CD4-positive, alpha-beta memory T cell (primary cell): ENCODE data around the gene TAAR2. TPM values are rescaled to one million over a fixed set of nuclear protein-coding genes. Genes with fewer than 3 reads are reported as not detected.
A peak's percentile ranks its signal among the peaks of the same experiment; 100 is the strongest.

ENCODE experiments used
- CTCF ChIA-PET: fragments of 350-600 bp; sonication (Branson Sonifier 250); formaldehyde crosslinking; loops from one replicate; lab custom pipeline; 2021; ENCODE audit warnings: inconsistent platforms; ENCODE audit not compliant: partially characterized antibody; lab: Charles Lee
- POLR2A ChIA-PET: fragments of 350-600 bp; sonication (Branson Sonifier 250); formaldehyde crosslinking; loops from one replicate; lab custom pipeline; 2021; ENCODE audit not compliant: partially characterized antibody; lab: Charles Lee
- DNase-seq, 5 donors: peaks; one replicate each; pipeline versions ENCODE4 v3.0.0 to v3.0.0-alpha.2; 2020 to 2022; ENCODE audit warnings: mixed read lengths in 1 of 5
- H3K27ac ChIP-seq: one replicate; pipeline ENCODE4 v1.7.0; 2013; ENCODE audit warnings: low read depth, low read length
- H3K27me3 ChIP-seq: 2 replicates; pipeline ENCODE4 v1.7.0; 2013; ENCODE audit warnings: mild to moderate bottlenecking, low read length, moderate library complexity; ENCODE audit not compliant: insufficient read depth
- H3K36me3 ChIP-seq: 2 replicates; pipeline ENCODE4 v1.7.0; 2013; ENCODE audit warnings: mild to moderate bottlenecking, low read length, moderate library complexity; ENCODE audit not compliant: insufficient read depth
- H3K4me1 ChIP-seq: 2 replicates; pipeline ENCODE4 v1.7.0; 2013; ENCODE audit warnings: mild to moderate bottlenecking, low read length, moderate library complexity; ENCODE audit not compliant: insufficient read depth
- H3K4me3 ChIP-seq, 2 donors: one replicate each; pipeline ENCODE4 v1.7.0; 2013; ENCODE audit warnings: low read length in 2 of 2, mild to moderate bottlenecking in 1 of 2
- H3K9me3 ChIP-seq, 2 donors: one replicate each; pipeline ENCODE4 v1.7.0; 2013; ENCODE audit warnings: low read length in 2 of 2, control low read depth in 1 of 2; ENCODE audit not compliant: control insufficient read depth in 1 of 2
- H3K27ac Mint-ChIP-seq, 7 donors: one replicate each; pipeline ENCODE4 v1.8.0; 2020 to 2021; ENCODE audit warnings: mixed read lengths in 7 of 7, mild to moderate bottlenecking in 6 of 7, inconsistent platforms in 3 of 7, moderate library complexity in 3 of 7
- H3K27me3 Mint-ChIP-seq, 2 donors: one replicate each; pipeline ENCODE4 v1.8.0; 2020 to 2021; ENCODE audit warnings: mixed read lengths in 2 of 2
- H3K36me3 Mint-ChIP-seq, 2 donors: one replicate each; pipeline ENCODE4 v1.8.0; 2020 to 2021; ENCODE audit warnings: mixed read lengths in 2 of 2, inconsistent platforms in 1 of 2, mild to moderate bottlenecking in 1 of 2
- H3K4me1 Mint-ChIP-seq, 4 donors: one replicate each; pipeline ENCODE4 v1.8.0; 2020 to 2021; ENCODE audit warnings: mixed read lengths in 4 of 4, mild to moderate bottlenecking in 1 of 4
- H3K4me3 Mint-ChIP-seq, 8 donors: one replicate each; pipeline ENCODE4 v1.8.0; 2020 to 2021; ENCODE audit warnings: mixed read lengths in 8 of 8, mild to moderate bottlenecking in 7 of 8, moderate library complexity in 6 of 8, inconsistent platforms in 3 of 8
- H3K9me3 Mint-ChIP-seq, 8 donors: one replicate each; pipeline ENCODE4 v1.8.0; 2020 to 2021; ENCODE audit warnings: mixed read lengths in 8 of 8, mild to moderate bottlenecking in 5 of 8, inconsistent platforms in 3 of 8, moderate library complexity in 1 of 8
- intact Hi-C: fragments of 100-400 bp; cut with micrococcal nuclease; formaldehyde crosslinking; loops from one replicate; pipeline ENCODE4 v1.15.1; 2023
- polyA plus RNA-seq, 2 donors: library from polyadenylated mRNA; unstranded; fragments of 300-500 nt; fragmentation: Illumina TruSeq; gene quantifications; one replicate each; pipeline ENCODE4 v1.2.3, GENCODE V29; 2021
- total RNA-seq, 2 experiments: library from RNA; stranded (reverse); gene quantifications; one replicate each; pipeline ENCODE4 v1.2.3, GENCODE V29; 2021

Gene TAAR2
- total and polyA plus RNA-seq, 4 experiments from 2014 or later, result not detected

DNA sequence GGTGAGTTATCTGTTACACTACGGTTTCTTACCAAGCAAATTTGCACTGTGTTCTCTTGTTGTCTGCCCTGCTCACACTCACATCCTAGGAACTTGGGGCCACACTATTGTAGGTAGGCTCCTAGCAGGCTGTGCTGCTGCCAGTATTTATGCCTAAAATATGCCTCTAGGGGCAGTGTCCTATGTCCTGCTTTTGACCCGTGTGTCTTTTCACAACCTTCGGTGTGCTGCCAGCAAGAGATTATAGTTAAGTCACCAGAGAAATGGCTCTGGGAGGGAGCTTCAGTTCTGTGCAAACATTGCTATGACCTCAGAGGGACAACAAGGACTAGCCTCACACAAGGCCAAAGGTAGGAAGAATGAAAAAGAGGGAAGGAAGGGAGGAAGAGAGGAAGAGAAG is 25.6 kb downstream of the TAAR2 start:
- ChIA-PET CTCF (interaction anchor here (0.7 kb wide), 1 partner anchor 15 kb away, joined by 3 read pairs; no protein-coding TSS in a partner anchor), POLR2A (no interaction called here)
- Histone ChIP-seq H3K36me3 (no peaks in the 10 kb centered on the region), H3K4me1 (no peaks in the 10 kb centered on the region), H3K27me3 (no peaks in the 10 kb centered on the region), H3K4me3 (no peak overlapping the region), H3K9me3 (no peaks in the 10 kb centered on the region), H3K27ac (no peak overlapping the region)
- intact Hi-C loops, result no loop called here
- no peak for DNase-seq
- H3K36me3 Mint-ChIP-seq, result no peaks in the 10 kb centered on the region
- H3K9me3 Mint-ChIP-seq, result peaks cover 0 to 3% (median 0%) of the 10 kb centered on the region in 8 donors
- no peak overlapping the region for H3K27ac Mint-ChIP-seq
- no peak overlapping the region for H3K4me3 Mint-ChIP-seq
- H3K4me1 Mint-ChIP-seq, result no peaks in the 10 kb centered on the region
- H3K27me3 Mint-ChIP-seq, result peaks cover 15% of the 10 kb centered on the region in 2 donors

GRCh38 chr6:132596201-132596600 is 27.9 kb downstream of the TAAR2 start:
- Histone ChIP-seq H3K36me3 (no peaks in the 10 kb centered on the region), H3K4me1 (no peaks in the 10 kb centered on the region), H3K27me3 (no peaks in the 10 kb centered on the region), H3K9me3 (no peaks in the 10 kb centered on the region), H3K27ac (no peak overlapping the region), H3K4me3 (no peak overlapping the region)
- ChIA-PET CTCF (no interaction called here), POLR2A (no interaction called here)
- intact Hi-C loops, result no loop called here
- H3K36me3 Mint-ChIP-seq, result no peaks in the 10 kb centered on the region
- no peak for DNase-seq
- peaks cover 13 to 20% of the 10 kb centered on the region in 2 donors for H3K27me3 Mint-ChIP-seq
- H3K27ac Mint-ChIP-seq, result no peak overlapping the region
- no peaks in the 10 kb centered on the region for H3K4me1 Mint-ChIP-seq
- H3K9me3 Mint-ChIP-seq, result peaks cover 0 to 3% (median 0%) of the 10 kb centered on the region in 8 donors
- H3K4me3 Mint-ChIP-seq, result no peak overlapping the region

- DNase-seq, result no peak
- no peaks in the 10 kb centered on the region for H3K27me3 ChIP-seq
- no peaks in the 10 kb centered on the region for H3K9me3 ChIP-seq
- H3K27ac ChIP-seq, result no peak overlapping the region
- H3K27ac Mint-ChIP-seq, result peak overlapping the region in 1 of 7 donors; percentile 1
- no peaks in the 10 kb centered on the region for H3K36me3 Mint-ChIP-seq
- intact Hi-C loops, result no loop called here
- no peaks in the 10 kb centered on the region for H3K4me1 ChIP-seq
- no peaks in the 10 kb centered on the region for H3K36me3 ChIP-seq
- POLR2A ChIA-PET, result no interaction called here
- peaks cover 8 to 13% of the 10 kb centered on the region in 2 donors for H3K27me3 Mint-ChIP-seq
- H3K4me3 Mint-ChIP-seq, result no peak overlapping the region
- CTCF ChIA-PET, result no interaction called here
- peaks cover 0 to under 1% (median 0%) of the 10 kb centered on the region in 8 donors for H3K9me3 Mint-ChIP-seq
- H3K4me1 Mint-ChIP-seq, result no peaks in the 10 kb centered on the region
- no peak overlapping the region for H3K4me3 ChIP-seq
Observed at GRCh38 chr6:132592855-132593254, 31.2 kb downstream of the TAAR2 start.

- no peaks in the 10 kb centered on the region for H3K36me3 ChIP-seq
- H3K4me3 ChIP-seq, result no peak overlapping the region
- intact Hi-C loops, result no loop called here
- Mint-ChIP-seq H3K4me1 (no peaks in the 10 kb centered on the region), H3K27me3 (peaks cover 7 to 13% of the 10 kb centered on the region in 2 donors), H3K9me3 (peaks cover 0 to 3% (median 0%) of the 10 kb centered on the region in 8 donors), H3K27ac (no peak overlapping the region), H3K36me3 (no peaks in the 10 kb centered on the region), H3K4me3 (no peak overlapping the region)
- ChIA-PET POLR2A (no interaction called here), CTCF (no interaction called here)
- H3K27ac ChIP-seq, result no peak overlapping the region
- H3K27me3 ChIP-seq, result no peaks in the 10 kb centered on the region
- H3K4me1 ChIP-seq, result no peaks in the 10 kb centered on the region
- DNase-seq, result no peak
- H3K9me3 ChIP-seq, result no peaks in the 10 kb centered on the region
Observed at GRCh38 chr6:132590362-132590761, 33.7 kb downstream of the TAAR2 start.

GRCh38 chr6:132589454-132589853 is 34.6 kb downstream of the TAAR2 start, which contains the start of gene TAAR5:
Gene TAAR5, minus strand, starts transcription at chr6:132589741. Its CDS starts 55 bp downstream, at chr6:132589686.
- H3K36me3 Mint-ChIP-seq, result no peaks in the 10 kb centered on the region

GRCh38 chr6:132587424-132587823 is 36.7 kb downstream of the TAAR2 start:
- intact Hi-C loops, result no loop called here
- no peaks in the 10 kb centered on the region for H3K27me3 ChIP-seq
- peaks cover 5 to 12% of the 10 kb centered on the region in 2 donors for H3K27me3 Mint-ChIP-seq
- H3K36me3 ChIP-seq, result no peaks in the 10 kb centered on the region
- CTCF ChIA-PET, result no interaction called here
- H3K27ac Mint-ChIP-seq, result no peak overlapping the region
- no peak for DNase-seq
- no peaks in the 10 kb centered on the region for H3K4me1 Mint-ChIP-seq
- H3K36me3 Mint-ChIP-seq, result no peaks in the 10 kb centered on the region
- POLR2A ChIA-PET, result no interaction called here
- no peak overlapping the region for H3K4me3 ChIP-seq
- no peaks in the 10 kb centered on the region for H3K9me3 ChIP-seq
- no peak overlapping the region for H3K4me3 Mint-ChIP-seq
- H3K4me1 ChIP-seq, result no peaks in the 10 kb centered on the region
- H3K27ac ChIP-seq, result no peak overlapping the region
- peaks cover 0 to 3% (median 0%) of the 10 kb centered on the region in 8 donors for H3K9me3 Mint-ChIP-seq

More at GRCh38 chr6:132589454-132589853, 34.6 kb downstream of the TAAR2 start, which contains the start of gene TAAR5:
- CTCF ChIA-PET, result no interaction called here
- Mint-ChIP-seq H3K9me3 (peaks cover 0 to 3% (median 0%) of the 10 kb centered on the region in 8 donors), H3K27ac (no peak within 1 kb of the TSS), H3K4me1 (no peaks in the 10 kb centered on the region), H3K4me3 (no peak within 1 kb of the TSS), H3K27me3 (peaks cover 5 to 9% of the 10 kb centered on the region in 2 donors)
- POLR2A ChIA-PET, result no interaction called here
- intact Hi-C loops, result no loop called here
- Histone ChIP-seq H3K4me1 (no peaks in the 10 kb centered on the region), H3K9me3 (no peaks in the 10 kb centered on the region), H3K36me3 (no peaks in the 10 kb centered on the region), H3K27ac (no peak within 1 kb of the TSS), H3K4me3 (no peak within 1 kb of the TSS), H3K27me3 (no peaks in the 10 kb centered on the region)
- no peak for DNase-seq

DNA sequence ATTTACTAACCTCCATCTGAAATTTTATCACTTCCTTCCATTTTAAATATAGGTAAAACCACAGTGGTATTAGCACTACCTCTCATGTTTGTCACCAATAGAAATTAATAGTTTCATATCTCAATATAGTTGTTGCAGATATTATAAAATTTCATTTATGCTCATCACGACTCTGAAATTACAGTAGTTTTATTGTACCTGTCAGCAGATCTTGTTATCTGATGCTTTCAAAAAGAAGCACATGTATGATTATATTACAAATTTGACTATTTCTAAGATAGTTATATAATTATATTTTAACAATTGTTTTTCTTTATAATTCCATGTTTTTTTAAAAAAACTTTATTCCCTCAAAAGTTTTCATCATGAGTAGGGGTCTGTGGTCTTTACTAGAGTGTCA is 39.4 kb downstream of the TAAR2 start:
- CTCF ChIA-PET, result no interaction called here

More for the DNA sequence above, 39.4 kb downstream of the TAAR2 start:
- no peaks in the 10 kb centered on the region for H3K9me3 ChIP-seq
- H3K4me1 ChIP-seq, result no peaks in the 10 kb centered on the region
- H3K36me3 ChIP-seq, result no peaks in the 10 kb centered on the region
- Mint-ChIP-seq H3K27me3 (peaks cover 6 to 14% of the 10 kb centered on the region in 2 donors), H3K36me3 (no peaks in the 10 kb centered on the region), H3K27ac (no peak overlapping the region), H3K4me1 (no peaks in the 10 kb centered on the region), H3K4me3 (no peak overlapping the region), H3K9me3 (peaks cover 0 to 5% (median 0%) of the 10 kb centered on the region in 8 donors)
- DNase-seq, result no peak
- POLR2A ChIA-PET, result no interaction called here
- no peaks in the 10 kb centered on the region for H3K27me3 ChIP-seq
- H3K27ac ChIP-seq, result no peak overlapping the region
- no peak overlapping the region for H3K4me3 ChIP-seq
- intact Hi-C loops, result no loop called here
